HT1080 (cell line): Measurements from ENCODE around the gene TSPEAR. TPM values are rescaled to one million over a fixed set of nuclear protein-coding genes. Genes with fewer than 3 reads are reported as not detected.

Experiments
- DNase-seq: peaks from one replicate; pipeline ENCODE4 v3.0.0-alpha.2; 2015; ENCODE audit warnings: low read depth
- small RNA-seq: library from RNA; depleted of rRNA; stranded (forward); fragments of <200 nt; gene quantifications from one replicate; pipeline ENCODE3, GENCODE V24; 2014
- total RNA-seq: library from RNA; depleted of rRNA; stranded (reverse); fragments of >200 nt; shearing (Covaris generic); gene quantifications from 2 replicates; pipeline ENCODE4 v1.2.3, GENCODE V29; 2014; rRNA removed

TSPEAR gene
- total RNA-seq, 1 experiment from 2014 or later = not detected

DNA sequence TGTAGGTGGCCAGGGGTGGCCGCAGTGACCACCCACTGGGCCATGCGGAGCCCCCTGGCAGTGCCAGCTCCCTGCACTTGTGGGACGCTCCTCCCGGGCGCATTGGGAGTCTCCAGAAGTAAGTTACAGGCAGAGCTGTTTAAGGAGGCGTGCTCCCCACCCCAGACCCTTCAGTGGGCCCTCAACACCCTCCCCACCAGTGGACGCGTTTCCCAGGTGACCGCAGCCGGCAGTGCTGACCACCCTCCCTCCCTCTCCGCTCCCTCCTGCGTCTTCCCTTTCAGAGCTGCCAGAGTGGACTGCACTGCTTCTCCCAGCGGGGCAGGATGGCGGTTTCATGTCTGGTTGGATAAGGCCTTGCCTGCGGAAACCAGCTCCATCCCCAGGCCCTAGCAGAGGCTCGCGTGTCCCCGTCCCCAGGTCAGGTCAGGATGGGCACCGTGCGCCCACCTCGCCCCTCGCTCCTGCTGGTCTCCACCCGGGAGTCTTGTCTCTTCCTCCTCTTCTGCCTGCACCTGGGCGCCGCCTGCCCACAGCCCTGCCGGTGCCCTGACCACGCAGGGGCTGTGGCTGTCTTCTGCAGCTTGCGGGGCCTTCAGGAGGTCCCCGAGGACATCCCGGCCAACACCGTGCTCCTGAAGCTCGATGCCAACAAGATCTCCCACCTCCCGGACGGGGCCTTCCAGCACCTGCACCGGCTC lies 255.0 kb downstream of the TSPEAR start:
- DNase-seq = no peak

DNA sequence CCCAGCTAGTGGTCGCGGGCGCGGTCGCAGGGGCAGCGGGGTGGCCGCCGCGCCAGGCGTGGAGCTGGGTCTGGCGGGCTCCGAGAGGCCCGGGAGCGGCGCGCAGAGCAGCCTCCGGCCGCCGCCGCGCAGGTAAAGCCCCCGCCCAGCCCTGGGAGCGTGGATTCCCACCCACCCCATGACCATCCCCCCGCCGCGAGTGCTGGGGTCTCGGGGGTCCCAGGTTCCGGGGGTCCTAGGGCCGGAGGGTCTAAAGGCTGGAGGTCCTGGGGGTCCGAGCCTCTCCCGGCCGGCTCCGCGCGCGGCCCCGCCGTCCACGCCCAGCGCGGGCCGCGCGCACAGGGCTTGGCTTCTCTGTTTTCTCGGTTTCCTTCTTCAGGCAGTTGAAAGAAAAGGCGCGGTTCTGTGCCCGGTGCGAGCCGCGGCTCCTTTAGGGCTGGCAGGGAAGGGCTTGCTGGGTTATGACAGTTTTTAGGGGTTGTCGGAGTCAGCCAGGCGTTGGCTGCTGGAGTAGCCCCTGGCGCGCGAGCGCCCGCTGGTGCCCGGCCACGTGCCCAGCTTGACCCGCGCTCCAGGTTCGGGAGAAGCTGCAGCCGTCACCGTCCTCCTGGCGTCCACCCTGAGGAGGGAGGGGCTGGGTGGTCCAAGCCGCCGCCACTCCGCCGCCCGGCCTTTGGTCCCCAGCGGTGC lies 255.7 kb downstream of the TSPEAR start:
- no peak for DNase-seq

DNA sequence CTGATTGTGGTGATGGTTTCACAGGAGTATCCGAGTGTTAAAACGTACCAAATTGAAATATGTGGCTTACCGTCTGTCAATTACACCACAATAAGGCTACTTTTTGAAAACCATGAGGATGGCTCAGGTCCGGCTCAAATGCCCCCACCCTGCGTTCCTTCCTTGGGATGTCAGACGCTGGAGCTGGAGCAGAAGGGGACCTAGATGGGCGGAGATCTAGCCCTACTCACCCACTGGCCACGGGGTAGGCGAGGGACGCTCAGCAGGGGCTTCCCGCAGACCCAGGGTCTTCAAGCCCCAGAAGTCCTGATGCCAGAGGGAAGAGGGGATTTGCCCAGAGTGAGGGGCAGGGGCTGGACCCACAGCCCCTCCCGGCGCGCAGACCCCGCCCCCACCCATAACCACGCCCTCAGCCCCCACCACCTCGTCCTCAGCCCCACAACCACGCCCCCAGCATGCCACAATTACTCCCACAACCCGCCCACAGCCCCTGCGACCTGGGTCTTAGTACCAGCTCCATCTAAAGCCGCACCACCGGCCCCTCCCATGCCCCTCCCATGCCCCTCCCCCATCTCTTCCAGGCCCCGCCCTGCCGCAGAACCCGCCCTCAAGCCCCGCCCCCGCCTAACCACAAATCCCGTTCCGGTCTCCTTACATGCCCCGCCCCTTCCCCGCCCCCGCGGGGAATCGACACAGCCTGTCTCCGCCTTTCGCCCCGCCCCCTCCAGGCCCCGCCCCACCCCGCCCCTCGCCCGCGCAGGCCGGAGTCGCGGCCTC lies 256.4 kb downstream of the TSPEAR start, which contains the start of gene LRRC3:
Gene LRRC3, plus strand, starts transcription at position 764 of the 777 bp plus-strand sequence. CDS start 1,135 bp downstream, outside the sequence.
- no peak for DNase-seq

DNA sequence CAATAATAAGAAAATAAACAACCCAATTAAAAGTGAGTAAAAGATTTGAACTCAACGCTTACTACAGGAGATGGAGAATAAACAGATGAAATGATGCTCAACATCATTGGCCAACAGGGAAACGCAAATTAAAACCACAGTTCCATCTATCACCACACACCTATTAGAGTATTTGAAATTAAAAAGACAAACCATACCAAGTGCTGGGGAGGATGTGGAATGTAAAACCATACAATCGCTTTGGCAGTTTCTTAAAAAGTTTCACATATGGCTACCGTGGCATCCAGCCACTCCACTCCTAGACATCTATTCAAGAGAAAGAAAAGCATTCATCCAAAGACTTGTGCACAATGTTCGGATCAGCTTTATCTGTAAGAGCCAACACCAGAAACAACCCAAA lies 257.3 kb downstream of the TSPEAR start:
- DNase-seq = no peak

DNA sequence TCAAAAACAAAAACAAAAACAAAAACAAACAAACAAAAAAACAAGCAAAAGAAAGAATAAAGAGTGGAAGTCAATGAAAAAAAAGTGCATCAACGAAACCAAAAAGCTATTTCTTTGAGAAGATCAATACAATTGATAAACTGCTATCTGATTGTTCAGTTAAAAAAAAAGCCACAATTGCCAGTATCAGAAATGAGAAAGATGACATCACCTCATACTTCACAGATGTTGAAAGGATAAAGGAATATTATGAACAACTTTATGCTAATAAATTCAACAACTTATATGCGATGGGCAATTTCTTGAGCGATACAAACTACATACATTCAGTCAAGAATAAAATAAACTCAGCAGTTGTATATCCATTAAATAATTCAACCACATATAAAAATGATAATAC lies 258.3 kb downstream of the TSPEAR start:
- no peak for DNase-seq

DNA sequence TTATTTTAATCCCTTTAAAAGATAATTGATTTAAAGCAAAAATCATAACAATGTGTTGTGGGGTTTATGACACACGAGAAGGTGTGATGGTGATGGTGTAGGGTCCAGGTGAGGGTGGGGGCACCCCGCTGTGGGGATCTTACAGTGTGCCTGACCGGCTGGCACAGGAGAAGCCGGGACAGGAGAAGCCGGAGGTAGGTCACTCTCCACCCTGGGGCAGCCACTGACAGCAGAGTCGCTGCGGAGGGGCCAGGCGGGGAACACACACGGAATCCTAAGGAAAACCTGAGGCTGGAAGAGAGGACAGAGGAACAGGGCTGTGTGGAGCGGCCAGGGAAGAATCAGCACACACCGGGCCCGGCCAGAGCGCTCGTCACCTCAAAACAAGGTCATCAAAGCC lies 260.4 kb downstream of the TSPEAR start:
- no peak for DNase-seq

DNA sequence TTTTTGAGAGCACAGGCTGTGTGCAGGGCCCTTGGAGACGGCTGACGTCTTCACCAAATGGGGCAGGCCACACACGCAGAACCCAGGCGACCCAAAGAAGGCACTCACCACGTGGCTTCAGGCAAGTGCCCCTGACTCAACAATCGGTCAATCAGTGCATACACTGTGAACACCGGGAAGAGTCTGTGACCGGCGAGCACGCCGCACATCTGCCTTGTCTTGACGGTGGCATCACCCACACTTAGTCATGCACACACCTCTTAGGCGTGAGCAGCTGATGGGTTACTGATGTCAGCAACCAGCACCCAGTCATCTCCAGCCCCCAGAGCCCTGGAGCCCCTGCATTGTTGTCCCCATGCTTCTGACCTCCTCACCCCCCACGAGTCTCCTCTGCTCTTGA lies 261.0 kb downstream of the TSPEAR start:
- no peak for DNase-seq

DNA sequence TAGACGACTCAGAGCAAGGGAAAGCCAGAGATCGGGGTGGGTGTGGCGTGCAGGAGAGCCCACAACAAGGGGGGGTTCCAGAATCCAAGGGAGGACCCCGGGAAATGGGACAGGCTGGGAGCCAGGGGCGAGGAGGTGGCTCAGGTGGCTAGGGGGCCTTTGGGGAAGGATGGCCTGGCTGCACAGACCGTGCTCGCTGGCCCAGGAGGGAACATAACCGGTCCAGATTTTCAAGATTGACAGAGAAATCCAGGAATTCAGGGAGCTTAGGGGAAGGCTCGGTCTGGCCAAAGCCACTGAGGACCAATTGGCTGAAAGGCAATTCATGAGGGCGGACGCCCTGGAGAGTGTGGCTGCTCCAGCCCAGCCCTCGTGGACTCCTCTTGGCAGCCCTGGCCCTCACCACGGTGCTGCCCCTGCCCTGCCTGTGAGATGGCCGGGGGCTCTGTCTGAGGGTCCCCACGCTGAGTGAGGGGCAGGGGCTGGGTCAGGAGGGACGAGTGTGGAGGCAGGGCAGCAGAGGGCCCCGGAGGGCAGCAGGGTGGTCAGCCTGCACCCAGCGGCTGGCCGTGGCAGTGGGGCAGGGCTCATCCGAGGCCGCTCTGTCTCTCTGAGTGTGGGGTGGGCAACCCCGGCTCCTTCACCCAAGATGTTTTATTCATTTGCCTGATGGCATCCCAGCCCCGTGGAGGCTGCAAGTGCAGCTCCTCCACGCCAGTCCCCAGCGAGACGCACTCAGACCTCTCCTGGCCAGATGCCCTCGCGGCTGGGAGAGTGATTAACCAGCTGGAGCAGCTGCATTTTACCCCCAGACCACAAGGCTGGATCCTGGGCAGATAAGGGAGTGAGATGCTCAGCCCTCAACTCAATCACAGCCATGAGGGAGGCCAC lies 261.7 kb downstream of the TSPEAR start:
- no peak for DNase-seq

DNA sequence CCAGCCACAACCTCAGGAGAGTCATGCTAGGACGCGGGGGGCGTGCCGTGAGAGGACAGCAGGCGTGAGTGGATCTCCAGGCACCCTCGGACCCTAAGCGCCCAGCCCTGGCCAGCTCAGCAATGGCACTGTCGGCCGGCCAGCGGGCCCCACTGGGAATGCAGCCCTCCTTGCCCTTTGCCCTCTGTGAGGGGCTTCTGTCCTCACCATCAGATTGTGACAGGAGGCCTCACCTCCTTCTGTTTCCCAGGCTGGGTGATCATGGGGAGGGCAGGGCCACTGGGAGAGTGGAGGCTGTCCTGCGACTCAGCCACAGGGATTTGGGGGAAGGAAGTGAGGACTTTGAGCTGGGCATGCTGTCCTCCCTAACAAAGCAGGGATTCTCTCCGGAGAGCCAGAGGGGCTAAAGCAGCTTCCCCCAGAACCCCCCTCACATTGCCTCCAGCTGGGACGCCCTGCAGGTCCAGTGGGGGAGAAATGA lies 262.7 kb downstream of the TSPEAR start:
- no peak for DNase-seq

Small RNA genes within 50 kb of the gene (small RNA-seq; reads per million reads assigned to genes)
- gene KRTAP12-6P = not detected

Other genes starting within 250 kb of the TSPEAR start
- not detected in 2 replicates for gene KRTAP10-1, start 171.4 kb downstream of the TSPEAR start, total RNA-seq
- gene KRTAP10-2, start 160.1 kb downstream of the TSPEAR start, total RNA-seq = not detected in 2 replicates
- not detected in 2 replicates for gene KRTAP10-3, start 152.8 kb downstream of the TSPEAR start, total RNA-seq
- not detected in 2 replicates for gene KRTAP10-4, start 137.8 kb downstream of the TSPEAR start, total RNA-seq
- gene KRTAP10-5, start 131.0 kb downstream of the TSPEAR start, total RNA-seq = not detected in 2 replicates
- gene KRTAP10-6, start 119.1 kb downstream of the TSPEAR start, total RNA-seq = not detected in 2 replicates
- not detected in 2 replicates for gene KRTAP10-7, start 111.0 kb downstream of the TSPEAR start, total RNA-seq
- gene KRTAP10-8, start 99.5 kb downstream of the TSPEAR start, total RNA-seq = not detected in 2 replicates
- not detected in 2 replicates for gene KRTAP10-9, start 84.5 kb downstream of the TSPEAR start, total RNA-seq
- not detected in 2 replicates for gene KRTAP10-10, start 74.2 kb downstream of the TSPEAR start, total RNA-seq
- not detected in 2 replicates for gene KRTAP10-11, start 65.2 kb downstream of the TSPEAR start, total RNA-seq
- not detected in 2 replicates for gene KRTAP12-4, start 56.9 kb downstream of the TSPEAR start, total RNA-seq
- gene KRTAP12-3, start 53.6 kb downstream of the TSPEAR start, total RNA-seq = not detected in 2 replicates
- not detected in 2 replicates for gene KRTAP12-2, start 44.6 kb downstream of the TSPEAR start, total RNA-seq
- not detected in 2 replicates for gene KRTAP12-1, start 29.4 kb downstream of the TSPEAR start, total RNA-seq
- not detected in 2 replicates for gene KRTAP10-12, start 14.4 kb downstream of the TSPEAR start, total RNA-seq
- gene UBE2G2, start 90.2 kb upstream of the TSPEAR start, total RNA-seq = 73.1 and 77.6 TPM in 2 replicates
- gene SUMO3, start 106.5 kb upstream of the TSPEAR start, total RNA-seq = 130 and 154 TPM in 2 replicates
- 377 and 408 TPM in 2 replicates for gene PTTG1IP, start 162.1 kb upstream of the TSPEAR start, total RNA-seq
- 1.6 and 1.8 TPM in 2 replicates for gene ITGB2, start 209.3 kb upstream of the TSPEAR start, total RNA-seq
- 26.3 and 31.2 TPM in 2 replicates for gene SLX9, start 228.5 kb upstream of the TSPEAR start, total RNA-seq